H1 (cell line): ENCODE data around the gene ISOC2. TPM values are rescaled to one million over a fixed set of nuclear protein-coding genes. Genes with fewer than 3 reads are reported as not detected.

ENCODE experiments used
- CTCF ChIP-seq, 3 experiments: IDR thresholded peaks; 1 replicate in 2 of 3; 2 replicates in 1 of 3; pipeline versions ENCODE4 v1.5.1 to v1.6.1; 2011; ENCODE audit warnings: low read length in 3 of 3, mild to moderate bottlenecking in 3 of 3, inconsistent platforms in 2 of 3, low read depth in 1 of 3, moderate library complexity in 1 of 3; ENCODE audit not compliant: insufficient read depth in 1 of 3; ENCODE audit errors: control extremely low read depth in 1 of 3
- polyA plus RNA-seq, 7 experiments: library from polyadenylated mRNA; depleted of rRNA in 3 of 7; stranded (reverse) in 5 of 7; unstranded in 2 of 7; fragments of >200 nt in 5 of 7; fragments of 200-250 nt in 2 of 7; gene quantifications; 1 replicate in 5 of 7; 2 replicates in 1 of 7; 4 replicates in 1 of 7; pipeline versions ENCODE4 v1.2.1 to v1.2.3, GENCODE V29; 2011 to 2013; ENCODE audit warnings: missing spikeins in 2 of 7, mixed read lengths in 2 of 7
- total RNA-seq: library from RNA; stranded (reverse); fragmentation: NEBNext Ultra II Directional; extraction: Animal tissue kit (Norgen Biotek cat#: 25700); gene quantifications from 2 replicates; pipeline ENCODE4 v1.2.1, GENCODE V29; 2021

The ISOC2 gene
- total and polyA plus RNA-seq, 2 of the 8 experiments (the other 6 are each of a cell fraction or from before 2014, with no cell fraction given) = 96.9 to 152 TPM

DNA sequence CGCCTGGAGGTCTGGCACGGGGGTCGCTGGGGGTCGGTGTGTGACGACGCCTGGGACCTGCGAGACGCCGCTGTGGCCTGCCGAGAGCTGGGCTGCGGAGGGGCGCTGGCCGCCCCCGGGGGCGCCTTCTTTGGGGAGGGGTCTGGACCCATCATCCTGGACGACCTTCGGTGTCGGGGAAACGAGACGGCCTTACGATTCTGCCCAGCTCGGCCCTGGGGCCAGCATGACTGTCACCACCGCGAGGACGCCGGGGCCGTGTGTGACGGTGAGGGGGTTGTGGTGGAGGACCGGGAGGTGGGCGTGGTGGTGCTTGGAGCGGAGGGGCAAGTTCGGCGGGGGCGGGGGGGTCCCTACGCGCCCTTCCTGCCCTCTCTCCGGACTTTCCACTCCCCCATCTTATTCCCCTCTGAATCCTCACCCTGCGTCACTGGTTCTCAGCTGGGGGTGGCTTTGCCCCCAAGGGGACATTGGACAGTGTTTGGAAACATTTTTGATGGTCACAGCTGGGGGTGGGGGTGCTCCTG is 32.3 kb upstream of the ISOC2 start (continued):
- no peak for TF ChIP-seq CTCF (IDR thresholded peaks at IDR 0.05; ENCODE audit: control extremely low read depth in 1 of 3, insufficient read depth in 1 of 3, low read depth in 1 of 3, low read length in 3 of 3)
